Measurements from ENCODE around the gene PCED1B.
A peak's percentile ranks its signal among the peaks of the same experiment; 100 is the strongest.
"Not testable (repeated sequence)": the region's sequence is repeated elsewhere in the genome, so short reads cannot be mapped to it uniquely, and the experiment has no call there.

The PCED1B gene

DNA sequence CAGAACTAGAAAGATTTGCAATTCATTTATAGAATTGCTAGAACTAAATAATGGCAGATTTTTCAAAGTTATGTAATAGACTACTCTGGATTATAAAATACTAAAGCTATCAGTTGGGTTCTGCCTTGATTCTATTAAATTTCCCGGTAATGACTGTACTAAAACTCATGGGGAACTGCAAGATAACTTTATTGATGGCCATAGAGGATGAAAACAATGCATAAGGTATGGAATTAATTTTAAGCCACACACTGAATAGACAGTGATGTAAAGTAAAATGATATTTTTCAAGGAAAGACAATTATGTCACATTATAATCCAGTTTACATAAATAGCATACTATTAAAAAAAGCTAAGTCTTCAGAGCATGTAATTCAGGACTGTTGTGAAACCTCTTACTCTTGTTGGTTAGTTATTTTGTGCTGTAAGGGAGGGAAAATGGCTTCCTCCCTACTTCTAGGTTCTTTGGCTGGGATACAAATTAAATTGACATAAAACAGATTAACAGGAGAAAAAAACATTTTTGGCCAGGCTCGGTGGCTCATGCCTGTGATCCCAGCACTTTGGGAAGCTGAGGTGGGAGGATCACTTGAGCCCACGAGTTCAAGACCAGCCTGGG, 134.7 kb downstream of the PCED1B start:
- no peak for DNase-seq

DNA sequence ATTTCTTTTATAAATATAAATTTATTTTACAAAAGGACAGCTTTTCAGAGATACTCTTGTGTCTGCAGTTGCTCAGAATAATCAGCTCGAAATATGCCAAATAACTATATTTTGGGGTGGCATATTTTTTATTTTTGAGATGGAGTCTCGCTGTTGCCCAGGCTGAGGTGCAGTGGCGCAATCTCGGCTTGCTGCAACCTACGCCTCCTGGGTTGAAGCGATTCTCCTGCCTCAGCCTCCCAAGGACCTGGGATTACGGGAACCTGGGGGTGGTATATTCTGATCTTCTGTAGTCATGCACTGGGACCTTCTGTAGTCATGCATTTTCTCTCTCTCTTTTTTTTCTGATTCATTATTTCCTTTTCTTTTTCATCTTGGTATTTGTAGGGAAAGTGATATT, 135.3 kb downstream of the PCED1B start:
- DNase-seq, result no peak

DNA sequence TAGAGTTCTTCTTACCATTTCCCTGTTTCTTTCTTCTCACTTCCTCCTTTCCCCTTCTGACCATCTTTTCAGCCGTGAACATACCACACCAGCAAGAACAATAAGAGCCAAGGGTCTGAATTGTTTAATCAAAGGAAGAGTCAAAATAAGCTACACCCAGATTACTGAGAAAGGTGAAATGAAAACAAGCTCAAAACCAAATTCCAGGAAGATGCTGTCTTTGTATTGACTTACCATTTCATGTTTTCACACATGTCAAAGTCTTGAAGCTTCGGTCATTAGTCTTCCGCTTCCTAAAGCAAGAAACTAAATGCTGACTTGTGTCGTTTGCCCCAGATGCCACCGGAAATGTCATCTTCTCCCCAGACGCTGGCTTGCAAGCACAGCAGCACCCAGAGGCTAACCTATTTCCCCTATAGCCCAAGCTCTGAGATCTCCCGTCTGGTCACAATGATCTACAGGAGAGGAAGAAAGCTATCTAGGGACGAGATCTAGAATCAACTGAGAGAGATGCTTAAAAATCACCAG, 136.8 kb downstream of the PCED1B start:
- DNase-seq, result peak; percentile 81

DNA sequence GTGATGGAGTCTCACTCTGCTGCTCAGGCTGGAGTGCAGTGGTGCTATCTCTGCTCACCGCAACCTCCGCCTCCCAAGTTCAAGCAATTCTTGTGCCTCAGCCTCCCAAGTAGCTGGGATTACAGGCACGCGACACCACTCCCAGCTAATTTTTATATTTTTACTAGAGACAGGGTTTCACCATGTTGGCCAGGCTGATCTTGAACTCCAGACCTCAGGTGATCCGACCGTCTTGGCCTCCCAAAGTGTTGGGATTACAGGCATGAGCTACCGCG, 138.1 kb downstream of the PCED1B start:
- not testable (repeated sequence) for DNase-seq

DNA sequence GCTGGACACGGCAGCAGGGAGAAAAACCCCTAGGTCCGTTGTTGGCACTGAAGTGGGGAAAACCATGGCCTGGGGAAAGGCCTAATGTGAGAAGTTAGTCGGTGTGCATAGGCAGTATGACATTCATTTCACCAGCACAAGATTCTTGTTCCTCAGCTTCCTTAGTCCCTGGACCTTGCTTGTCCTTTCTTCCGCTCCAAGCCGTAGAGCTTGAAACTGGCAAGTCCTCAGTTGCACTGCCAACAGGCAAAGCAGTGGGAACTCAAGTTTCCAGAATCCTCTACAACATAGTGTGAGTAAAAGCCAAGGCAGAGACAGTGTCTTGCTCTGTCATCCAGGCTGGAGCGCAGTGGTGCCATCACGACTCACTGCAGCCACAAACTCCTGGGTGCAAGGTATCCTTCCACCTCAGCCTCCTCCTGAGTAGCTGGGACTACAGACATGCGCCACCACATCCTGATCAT, 138.8 kb downstream of the PCED1B start:
- peak; percentile 37 for DNase-seq

DNA sequence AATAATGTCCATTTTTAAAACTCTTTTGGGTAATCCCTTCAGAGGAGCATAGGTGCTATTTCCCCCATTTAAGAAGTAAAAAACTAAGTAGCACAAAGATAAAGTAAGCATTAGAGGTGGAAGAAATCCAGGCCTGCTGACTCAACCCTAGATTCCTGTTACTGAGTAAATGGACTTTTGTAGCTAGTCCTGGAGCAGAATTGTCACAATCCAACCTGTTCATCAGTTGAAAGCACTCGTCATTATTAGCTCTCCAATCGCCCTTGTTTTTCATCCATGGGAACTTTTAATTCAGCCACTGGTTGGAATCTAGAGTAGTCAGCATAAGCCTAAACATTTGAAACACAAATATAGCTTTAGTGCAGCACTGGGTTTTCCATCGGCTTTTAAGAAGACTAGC, 139.8 kb downstream of the PCED1B start:
- no peak for DNase-seq

DNA sequence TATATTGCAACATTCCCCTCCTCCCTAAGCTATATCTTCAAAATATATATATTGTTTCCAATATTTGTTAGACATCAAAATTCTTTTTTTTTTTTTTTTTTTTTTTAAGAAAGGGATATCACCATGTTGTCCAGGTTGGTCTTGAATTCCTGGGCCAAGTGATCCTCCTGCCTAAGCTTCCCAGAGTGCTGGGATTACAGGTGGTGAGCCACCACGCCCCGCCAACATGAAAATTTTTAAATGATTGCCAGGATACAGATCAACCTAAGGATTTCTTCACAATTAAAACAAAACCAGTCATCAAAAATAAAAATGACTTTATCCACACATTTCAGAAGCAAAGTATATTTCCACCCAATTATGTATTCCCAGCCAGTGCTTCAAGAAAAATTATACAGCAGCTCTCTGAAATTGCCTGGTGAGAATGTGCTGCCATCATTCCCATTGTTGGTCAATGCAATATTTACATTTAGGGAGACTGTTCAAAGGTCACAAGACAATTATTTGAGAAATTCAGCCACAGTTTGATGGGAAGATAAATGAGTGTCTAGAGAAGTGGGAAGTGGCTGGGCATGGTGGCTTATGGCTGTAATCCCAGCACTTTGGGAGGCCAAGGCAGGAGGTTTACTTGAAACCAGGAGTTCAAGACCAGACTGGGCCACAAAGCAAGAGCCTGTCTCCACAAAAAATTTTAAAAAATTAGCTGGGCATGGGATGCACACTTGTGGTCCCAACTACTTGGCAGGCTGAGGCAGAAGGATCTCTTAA, 142.0 kb downstream of the PCED1B start:
- no peak for DNase-seq

DNA sequence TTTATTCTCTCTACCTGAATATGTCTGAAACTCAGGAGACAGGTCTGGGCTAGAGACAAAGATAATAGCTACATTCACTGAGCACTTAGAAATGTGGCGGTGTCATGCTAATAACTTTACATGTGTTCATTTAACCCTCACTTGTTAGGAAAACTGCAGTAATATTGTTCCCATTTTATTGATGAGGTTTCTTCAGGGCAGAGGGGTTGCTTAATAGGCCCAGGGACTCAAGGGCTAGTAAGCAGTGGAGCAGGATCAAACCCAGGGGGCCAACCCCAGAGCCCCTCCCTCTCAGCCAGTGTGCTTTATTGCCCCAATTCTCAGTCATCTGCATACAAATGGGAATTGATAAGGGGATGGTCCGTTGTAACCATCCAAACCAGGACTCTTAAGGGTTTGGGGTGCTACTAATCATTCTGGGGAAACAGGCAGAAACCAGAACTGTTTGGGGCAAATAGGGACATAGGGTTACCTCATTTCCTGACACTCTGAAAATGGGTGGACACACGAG, 143.2 kb downstream of the PCED1B start:
- no peak for DNase-seq

DNA sequence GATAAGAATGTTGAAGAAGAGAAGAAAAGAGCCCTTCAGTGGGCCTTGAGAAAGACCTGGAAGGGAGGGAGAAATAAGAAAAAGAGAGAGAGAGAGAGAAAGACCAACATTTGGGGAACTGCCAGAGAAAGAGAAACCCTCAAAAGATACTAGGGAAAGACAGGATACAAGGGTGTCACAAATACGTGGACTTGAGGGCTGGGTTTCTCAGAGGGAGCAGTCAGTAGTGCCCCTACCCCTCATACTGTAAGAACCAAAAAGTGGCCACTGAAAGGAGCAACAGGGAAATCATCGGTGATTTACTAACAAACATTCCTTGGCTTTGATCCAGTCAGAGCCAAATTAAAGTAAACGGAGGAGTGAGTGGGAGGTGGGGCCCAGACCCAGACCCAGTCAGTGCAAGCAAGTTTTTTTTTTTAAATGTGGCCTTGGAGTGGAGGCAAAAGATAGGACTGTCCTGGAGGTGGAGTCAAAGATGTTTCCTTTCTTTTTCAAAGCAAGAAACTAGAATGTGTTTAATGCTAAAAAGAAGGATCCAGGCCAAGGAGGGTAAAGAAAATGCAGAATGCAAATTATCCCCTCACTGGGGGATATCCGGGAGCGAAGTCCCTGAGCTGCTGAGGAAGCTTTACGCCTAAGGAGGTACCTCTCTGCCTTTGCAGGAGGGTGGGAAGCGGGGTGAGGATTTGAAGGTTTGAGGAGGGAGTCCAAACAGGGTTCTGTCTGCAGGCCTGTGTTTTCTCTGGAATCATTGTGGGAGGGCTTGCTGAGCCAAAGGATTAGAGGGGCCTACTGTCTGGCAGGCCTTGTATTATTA, 143.8 kb downstream of the PCED1B start:
- DNase-seq, result no peak

DNA sequence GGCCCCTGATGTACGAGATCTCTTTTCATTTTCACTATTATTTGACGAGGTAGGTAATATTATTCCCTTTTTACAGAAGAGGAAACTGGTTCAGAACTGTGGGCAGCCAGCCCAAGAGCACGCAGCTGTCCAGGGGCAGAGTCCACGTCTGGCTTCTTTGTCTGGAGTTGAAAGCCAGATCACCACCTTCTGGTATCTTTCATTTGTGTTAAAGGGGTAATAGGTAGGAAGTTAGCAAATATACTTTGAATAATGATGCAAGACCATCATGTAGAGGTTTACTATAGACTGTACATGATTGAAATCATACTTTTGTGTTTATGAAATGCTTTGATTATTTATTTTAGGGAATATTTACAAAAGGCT, 144.4 kb downstream of the PCED1B start:
- DNase-seq, result no peak

DNA sequence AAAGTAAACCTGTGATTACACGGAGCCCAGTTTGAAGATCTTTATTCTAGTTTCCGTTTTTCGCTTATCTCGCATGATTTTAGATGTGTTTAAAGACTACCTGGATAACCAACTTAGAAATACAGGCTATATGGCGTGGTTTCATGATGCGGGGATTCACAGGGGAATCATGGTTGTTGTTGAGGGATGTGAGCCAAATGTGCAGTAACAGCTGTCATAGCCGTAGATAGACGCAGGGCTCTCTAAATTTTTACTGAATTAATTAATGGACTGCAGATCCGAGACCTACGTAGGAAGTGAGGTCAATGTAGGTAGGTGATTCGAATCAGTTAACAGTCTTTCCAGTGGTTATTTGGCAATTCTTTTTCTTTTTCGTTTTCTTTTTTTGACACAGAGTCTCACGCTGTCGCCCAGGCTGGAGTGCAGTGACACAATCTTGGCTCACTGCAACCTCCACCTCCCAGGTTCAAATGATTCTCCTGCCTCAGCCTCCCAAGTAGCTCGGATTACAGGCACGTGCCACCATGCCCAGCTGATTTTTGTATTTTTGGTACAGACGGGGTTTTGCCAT, 145.2 kb downstream of the PCED1B start:
- no peak for DNase-seq

DNA sequence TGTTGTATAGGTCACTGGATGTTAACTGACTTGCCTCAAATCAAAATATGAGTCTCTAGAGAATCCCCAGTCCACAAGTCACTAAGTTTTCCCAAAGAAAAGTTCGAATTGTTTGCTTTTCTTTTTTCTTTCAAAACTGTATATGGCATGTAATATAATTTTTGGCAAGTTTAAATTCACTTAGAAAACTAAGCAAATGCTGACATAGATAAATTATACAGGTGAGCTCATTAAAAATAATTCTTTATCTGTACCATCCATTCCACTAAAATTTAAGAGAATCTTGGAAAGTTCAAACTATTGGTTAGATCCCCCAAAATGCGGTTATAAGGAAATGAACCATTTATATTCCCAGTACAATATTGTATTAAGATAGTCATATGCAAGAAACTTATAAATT, 145.9 kb downstream of the PCED1B start:
- DNase-seq, result no peak

DNA sequence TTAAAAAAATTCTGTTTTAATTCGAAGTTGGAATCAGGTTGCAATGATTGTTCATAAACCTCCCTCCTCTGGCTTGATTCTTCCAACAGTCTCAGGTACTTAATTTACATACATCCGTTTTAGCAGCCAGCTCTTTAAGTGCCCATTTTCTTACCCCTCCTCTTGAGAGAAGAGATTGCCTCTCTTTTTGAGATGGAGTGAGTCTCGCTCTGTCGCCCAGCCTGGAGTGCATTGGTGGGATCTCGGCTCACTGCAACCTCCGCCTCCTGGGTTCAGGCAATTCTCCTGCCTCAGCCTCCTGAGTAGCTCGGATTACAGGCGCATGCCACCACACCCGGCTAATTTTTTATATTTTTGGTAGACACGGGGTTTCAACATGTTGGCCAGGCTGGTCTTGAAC, 146.8 kb downstream of the PCED1B start:
- DNase-seq, result no peak

DNA sequence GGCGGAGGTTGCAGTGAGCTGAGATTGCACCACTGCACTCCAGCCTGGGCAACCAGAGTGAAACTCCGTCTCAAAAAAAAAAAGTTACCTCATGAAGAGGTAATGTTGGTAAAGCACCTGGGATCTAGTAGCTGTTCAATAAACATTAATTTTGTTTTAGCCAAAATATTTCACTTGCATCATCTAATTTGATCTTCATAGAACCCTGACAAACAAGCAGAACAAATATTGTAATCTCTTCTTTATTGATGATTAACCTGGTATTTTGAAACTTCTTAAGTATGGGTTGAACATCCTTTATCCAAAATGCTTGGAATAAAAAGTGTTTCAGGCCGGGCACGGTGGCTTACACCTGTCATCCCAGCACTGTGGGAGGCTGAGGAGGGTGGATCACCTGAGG, 149.4 kb downstream of the PCED1B start:
- DNase-seq, result no peak

DNA sequence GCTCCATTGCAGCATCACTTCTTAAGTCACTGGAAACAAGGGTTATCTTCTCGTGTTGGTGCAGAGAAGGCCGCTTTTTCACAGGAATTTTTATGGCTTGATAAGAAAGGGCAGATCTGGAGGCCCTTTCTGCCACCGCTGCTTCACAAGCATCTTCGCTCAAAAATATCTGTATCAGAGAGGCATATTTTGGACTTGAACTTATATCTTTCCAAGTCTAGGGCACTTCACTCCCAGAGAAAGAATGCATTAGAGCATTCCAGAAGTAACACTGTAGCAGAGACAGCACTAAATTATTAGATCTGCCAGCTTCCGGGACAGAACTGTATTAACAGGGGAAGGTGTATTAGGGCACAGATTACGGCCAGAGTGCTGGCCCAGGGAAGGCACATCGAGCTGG, 152.0 kb downstream of the PCED1B start:
- no peak for DNase-seq

DNA sequence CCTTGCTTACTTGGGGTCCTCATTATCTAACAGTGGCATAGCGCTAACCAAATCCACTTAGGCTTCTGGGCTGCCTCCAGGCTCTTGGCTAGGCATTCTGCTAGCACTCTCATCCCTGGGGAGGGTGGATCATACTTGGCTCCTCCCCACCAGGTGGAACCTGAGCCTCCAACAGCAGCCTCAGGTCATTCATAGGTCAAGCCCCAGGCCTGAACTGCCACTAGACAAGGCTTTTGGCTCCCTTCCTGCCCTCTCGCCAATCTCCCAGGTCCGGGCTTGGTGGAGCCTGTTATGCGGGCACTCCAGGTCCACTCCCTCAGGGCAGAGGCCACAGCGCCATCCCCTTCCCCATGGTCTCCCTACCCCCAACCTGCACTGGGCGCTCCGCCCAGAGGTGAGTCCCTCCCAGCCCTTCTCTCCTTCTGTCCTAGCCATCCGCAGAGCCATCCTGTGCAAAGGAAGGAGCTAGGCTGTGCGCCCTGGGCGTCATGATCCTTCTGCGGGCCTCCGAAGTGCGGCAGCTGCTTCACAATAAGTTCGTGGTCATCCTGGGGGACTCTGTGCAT, 155.2 kb downstream of the PCED1B start:
- no peak for DNase-seq

DNA sequence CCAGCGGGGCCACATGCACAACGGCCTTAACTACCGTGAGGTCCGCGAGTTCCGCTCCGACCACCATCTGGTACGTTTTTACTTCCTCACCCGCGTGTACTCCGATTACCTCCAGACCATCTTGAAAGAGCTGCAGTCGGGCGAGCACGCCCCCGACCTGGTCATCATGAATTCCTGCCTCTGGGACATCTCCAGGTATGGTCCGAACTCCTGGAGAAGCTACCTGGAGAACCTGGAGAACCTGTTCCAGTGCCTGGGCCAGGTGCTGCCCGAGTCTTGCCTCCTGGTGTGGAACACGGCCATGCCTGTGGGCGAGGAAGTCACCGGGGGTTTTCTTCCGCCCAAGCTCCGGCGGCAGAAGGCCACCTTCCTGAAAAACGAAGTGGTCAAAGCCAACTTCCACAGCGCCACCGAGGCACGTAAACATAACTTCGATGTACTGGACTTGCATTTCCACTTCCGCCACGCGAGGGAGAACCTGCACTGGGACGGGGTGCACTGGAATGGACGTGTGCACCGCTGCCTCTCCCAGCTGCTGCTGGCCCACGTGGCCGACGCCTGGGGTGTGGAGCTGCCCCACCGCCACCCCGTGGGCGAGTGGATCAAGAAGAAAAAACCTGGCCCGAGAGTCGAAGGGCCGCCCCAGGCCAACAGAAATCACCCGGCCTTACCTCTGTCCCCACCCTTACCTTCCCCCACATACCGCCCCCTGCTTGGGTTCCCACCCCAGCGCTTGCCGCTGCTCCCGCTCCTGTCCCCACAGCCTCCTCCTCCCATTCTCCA, 156.0 kb downstream of the PCED1B start:
- no peak for DNase-seq

DNA sequence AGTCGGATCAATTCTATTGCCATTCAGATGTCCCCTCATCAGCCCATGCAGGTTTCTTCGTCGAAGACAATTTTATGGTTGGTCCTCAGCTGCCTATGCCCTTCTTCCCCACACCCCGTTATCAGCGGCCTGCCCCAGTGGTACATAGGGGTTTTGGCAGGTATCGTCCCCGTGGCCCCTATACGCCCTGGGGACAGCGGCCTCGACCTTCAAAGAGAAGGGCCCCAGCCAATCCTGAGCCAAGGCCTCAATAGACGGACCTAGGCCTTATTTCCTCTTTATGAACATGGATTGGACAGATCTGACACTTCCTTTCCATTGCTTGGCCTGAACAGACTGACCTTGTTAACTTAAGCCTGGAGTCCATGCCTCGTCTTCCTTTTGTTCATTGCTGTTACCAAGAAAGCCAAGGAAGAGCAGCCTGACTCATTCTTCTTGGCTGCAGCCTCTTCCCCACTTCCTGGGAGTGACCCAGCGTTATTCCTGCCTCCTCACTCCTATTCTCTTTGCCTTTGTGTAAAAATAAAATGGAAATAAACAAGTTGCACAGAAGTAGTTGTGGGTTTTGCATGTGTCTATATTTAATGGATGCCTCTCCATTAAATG, 156.8 kb downstream of the PCED1B start:
- DNase-seq, result no peak

DNA sequence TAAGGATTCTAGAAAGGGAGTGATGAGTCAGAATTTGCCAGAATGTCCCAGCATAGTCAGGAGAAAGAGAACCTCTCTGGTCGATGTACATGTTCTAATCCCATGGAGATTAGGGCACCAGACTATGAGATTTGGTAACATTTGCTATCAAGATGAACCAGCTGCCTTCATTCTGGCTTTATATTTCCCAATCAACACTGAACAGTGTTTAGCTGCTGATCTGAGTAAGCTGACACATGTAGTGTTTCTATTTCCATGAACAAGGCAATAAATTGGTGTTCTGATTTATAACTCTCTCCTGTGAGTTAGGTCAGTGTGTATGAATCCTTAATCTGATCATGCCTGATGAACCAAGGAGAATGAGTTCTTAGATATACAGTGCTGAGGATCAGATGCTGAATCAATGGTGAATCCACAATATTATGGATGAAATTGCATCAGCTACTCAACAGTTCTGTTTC, 158.4 kb downstream of the PCED1B start:
- DNase-seq, result no peak

DNA sequence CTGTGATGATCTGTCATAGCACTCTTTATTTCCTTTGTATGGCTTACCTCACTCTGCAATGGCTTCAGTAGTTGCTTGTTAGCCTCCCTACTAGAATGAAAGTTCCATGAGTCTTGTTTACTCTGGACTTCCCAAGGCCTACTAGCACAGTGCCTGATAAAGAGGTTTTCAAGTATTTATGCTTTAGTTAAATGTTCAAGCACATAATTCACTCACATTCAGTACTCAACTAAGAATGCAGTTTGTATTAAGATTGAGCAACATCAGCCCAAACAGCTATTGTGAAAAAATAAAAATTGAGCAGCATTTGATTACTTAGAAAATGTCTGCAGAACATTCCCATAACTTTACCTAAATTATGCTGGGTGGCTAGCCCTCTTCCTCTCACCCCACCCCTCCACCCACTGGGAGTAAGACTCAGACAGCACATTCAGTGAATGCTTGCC, 159.3 kb downstream of the PCED1B start:
- no peak for DNase-seq

DNA sequence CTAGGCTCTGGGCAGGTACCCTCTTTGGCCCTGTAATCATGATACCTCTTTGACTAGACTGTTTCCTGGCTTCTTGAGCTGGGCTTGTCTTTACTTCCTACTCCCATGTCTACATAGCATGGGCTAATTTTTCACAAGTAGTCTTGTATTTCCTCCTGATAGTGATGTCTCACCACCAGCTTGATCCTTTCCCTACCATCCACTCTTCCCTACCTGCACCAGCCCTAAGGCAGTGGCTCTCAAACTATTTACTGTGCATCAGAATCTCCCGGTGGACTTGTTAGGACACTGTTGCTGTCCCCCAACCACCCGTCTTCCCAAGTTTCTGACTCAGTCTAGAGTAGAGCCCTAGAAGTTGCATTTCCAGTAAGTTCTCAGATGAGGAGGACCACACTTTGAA, 163.0 kb downstream of the PCED1B start:
- no peak for DNase-seq

DNA sequence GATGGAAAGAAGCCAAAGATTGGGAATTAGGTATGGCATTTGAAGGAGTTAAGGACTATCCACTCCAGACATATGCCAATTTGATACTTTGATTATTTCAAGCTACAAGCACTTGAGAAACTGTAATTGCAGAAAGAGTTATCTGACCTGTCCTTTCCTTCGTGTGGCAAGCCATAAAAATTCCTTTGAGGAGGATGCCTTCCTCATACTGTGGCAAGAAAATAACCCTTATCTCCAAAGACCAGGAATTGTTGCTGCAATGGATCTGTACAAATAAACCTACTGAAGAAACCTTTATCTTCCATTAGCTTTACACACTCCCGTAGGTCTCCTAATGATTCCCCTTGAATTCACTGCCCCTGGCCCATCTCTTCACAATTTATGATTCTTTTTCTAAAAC, 165.4 kb downstream of the PCED1B start:
- no peak for DNase-seq
